EH (cell line): ENCODE data around the gene SPATA6L.

ENCODE experiments used
- DNase-seq: peaks from one replicate; pipeline ENCODE4 v3.0.0-alpha.2; 2015; ENCODE audit warnings: low read depth

The SPATA6L gene

GRCh38 chr9:4549751-4550295, 116.5 kb downstream of the SPATA6L start:
- peak; percentile 38 for DNase-seq

- no peak for DNase-seq
Measured at GRCh38 chr9:4548811-4549725, 117.2 kb downstream of the SPATA6L start.
